Placental epithelial cell (primary cell): ENCODE data around the gene KRT2. TPM values are rescaled to one million over a fixed set of nuclear protein-coding genes. Genes with fewer than 3 reads are reported as not detected.

ENCODE experiments used
- total RNA-seq: library from RNA; depleted of rRNA; stranded (reverse); fragments of >200 nt; gene quantifications from 2 replicates; pipeline ENCODE4 v1.2.3, GENCODE V29; 2012

KRT2 gene
- not detected in 2 replicates for total RNA-seq

DNA sequence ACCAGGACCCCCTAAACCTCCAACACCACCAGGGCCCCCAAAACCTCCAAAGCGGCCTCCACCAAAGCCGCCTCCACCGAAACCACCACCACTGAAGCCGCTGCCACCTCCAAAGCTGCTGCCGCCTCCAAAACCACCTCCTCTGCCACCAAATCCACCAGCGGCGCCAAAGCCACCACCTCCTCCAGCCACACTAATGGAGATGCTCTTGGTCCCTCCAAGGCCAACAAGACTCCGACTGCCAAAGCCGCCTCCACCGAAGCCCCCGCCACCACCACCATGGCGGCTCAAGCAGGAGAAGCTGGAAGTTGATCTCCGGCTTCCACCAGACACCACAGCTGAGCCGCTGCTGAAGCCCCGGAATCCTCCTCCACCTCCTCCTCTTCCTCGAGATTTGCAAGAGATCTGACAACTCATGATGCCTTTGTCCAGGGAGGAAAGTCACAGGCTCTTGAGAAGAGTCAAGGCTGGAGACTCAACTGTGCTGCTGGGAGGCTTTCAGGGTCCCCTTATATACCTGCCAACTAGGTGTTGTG lies at the start of gene KRT2:
Gene KRT2 (minus strand): TSS at position 486 of the 536 bp plus-strand sequence. CDS start 69 bp downstream, at position 417.

DNA sequence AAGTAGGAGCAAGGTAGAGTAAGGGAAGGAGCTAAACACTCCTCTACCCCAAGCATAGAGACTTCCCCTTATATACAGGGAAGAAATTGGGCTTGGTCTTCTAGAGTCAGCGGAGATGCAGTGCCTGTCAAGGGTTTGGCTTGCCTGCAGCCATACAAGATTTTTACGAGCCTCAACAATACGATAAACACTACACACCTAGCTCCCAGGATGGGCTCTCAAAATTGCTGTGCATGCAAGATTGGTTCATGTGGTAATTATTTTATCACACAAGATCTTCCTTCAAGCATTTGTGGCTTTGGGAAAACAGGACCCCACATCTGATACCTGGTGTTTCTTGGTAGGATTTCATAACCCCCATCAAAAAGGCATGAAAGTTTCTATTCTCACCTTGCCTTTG lies 28.4 kb upstream of the KRT2 start, which contains the start of gene KRT1:
Gene KRT1 (minus strand): TSS at position 45 of the 400 bp plus-strand sequence. CDS start 59 bp downstream, outside the sequence.

GRCh38 chr12:52618216-52618615 lies 33.8 kb downstream of the KRT2 start, which contains the start of gene KRT73:
KRT73 (minus strand) TSS chr12:52618559; CDS start chr12:52618524, 35 bp downstream.

DNA sequence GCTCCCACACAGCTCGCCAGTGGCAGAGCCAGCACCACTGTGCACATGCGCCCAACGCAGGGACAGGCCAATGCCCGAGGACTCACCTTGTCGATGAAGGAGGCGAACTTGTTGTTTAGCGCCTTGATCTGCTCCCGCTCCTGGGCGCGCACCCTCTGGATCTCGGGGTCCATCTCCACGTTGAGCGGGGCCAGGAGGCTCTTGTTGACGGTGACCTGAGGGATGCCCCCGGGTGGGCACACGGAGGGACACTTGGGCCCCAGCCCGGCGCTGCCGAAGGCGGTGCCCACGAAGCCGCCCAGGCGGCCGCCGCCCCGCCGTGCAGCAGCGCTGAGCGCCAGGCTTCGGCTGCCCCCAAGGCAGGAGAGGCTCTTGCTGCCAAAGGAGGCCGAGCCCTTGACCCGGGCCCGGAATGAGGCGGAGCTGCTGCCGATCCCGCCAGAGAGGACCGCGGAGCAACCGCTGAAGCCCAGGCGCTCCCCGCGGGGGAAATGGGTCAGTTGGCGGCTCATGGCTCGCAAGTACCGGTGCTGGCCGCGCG lies 51.0 kb downstream of the KRT2 start, which contains the start of gene KRT72:
Gene KRT72 (minus strand): TSS at position 523 of the 541 bp plus-strand sequence. CDS start 11 bp downstream, at position 512.

Other genes with a start within 250 kb of the KRT2 start
- gene KRT82, start 245.9 kb downstream of the KRT2 start, total RNA-seq: not detected in 2 replicates
- gene KRT75, start 217.8 kb downstream of the KRT2 start, total RNA-seq: not detected in 2 replicates
- 1.2 and 2.9 TPM in 2 replicates for gene KRT6B, start 200.1 kb downstream of the KRT2 start, total RNA-seq
- gene KRT6C, start 178.4 kb downstream of the KRT2 start, total RNA-seq: 6.3 and 9.3 TPM in 2 replicates
- 2,135 and 6,405 TPM in 2 replicates for gene KRT6A, start 159.0 kb downstream of the KRT2 start, total RNA-seq
- gene KRT5, start 131.8 kb downstream of the KRT2 start, total RNA-seq: 884 and 2,107 TPM in 2 replicates
- gene KRT71, start 99.1 kb downstream of the KRT2 start, total RNA-seq: under 0.01 and 0.22 TPM in 2 replicates
- not detected in 2 replicates for gene KRT74, start 78.4 kb downstream of the KRT2 start, total RNA-seq
- gene KRT72, start 50.7 kb downstream of the KRT2 start, total RNA-seq: not detected in 2 replicates
- gene KRT73, start 33.7 kb downstream of the KRT2 start, total RNA-seq: not detected in 2 replicates
- gene KRT1, start 28.2 kb upstream of the KRT2 start, total RNA-seq: not detected in 2 replicates
- gene KRT77, start 51.3 kb upstream of the KRT2 start, total RNA-seq: not detected in 2 replicates
- not detected in 2 replicates for gene KRT76, start 125.1 kb upstream of the KRT2 start, total RNA-seq
- gene KRT3, start 143.9 kb upstream of the KRT2 start, total RNA-seq: not detected in 2 replicates
- gene KRT4, start 161.9 kb upstream of the KRT2 start, total RNA-seq: not detected in 2 replicates
- gene KRT79, start 182.1 kb upstream of the KRT2 start, total RNA-seq: not detected in 2 replicates
- not detected in 2 replicates for gene KRT78, start 196.8 kb upstream of the KRT2 start, total RNA-seq